HCT116 (cell line): ENCODE results near the gene IL17RE. TPM values are rescaled to one million over a fixed set of nuclear protein-coding genes. Genes with fewer than 3 reads are reported as not detected.

Experiments used
- ATAC-seq: fragments of 200-7000 bp; cut with Tn5 transposase; 2 replicates; pipeline ENCODE4 v1.9.1; 2020; ENCODE audit warnings: mild to moderate bottlenecking, moderate library complexity
- BruUV-seq: library from RNA; stranded (reverse); fragments of 400-500 nt; replicated peaks from 2 replicates; lab custom pipeline; 2021; lab: Mats Ljungman, UMichigan
- CTCF ChIA-PET: fragments of 300-600 bp; sonication (Branson Sonifier 250); formaldehyde crosslinking; loops from one replicate; lab custom pipeline; 2021; ENCODE audit warnings: antibody characterized with exemption; lab: Charles Lee
- POLR2A ChIA-PET: fragments of 300-600, 350-600 bp; sonication (Branson Sonifier 250); formaldehyde crosslinking; loops from one replicate; lab custom pipeline; 2021; ENCODE audit warnings: antibody characterized with exemption; lab: Charles Lee
- RAD21 ChIA-PET, 2 experiments: fragments of 300-600 bp; sonication (Branson Sonifier 250); formaldehyde crosslinking; loops; one replicate each; lab custom pipeline; 2023; ENCODE audit warnings: low total read pairs in 2 of 2; ENCODE audit not compliant: uncharacterized antibody in 2 of 2, unreplicated experiment in 2 of 2, low non-redundant PET in 1 of 2; lab: Charles Lee
- DNase-seq: peaks from one replicate; pipeline ENCODE4 v3.0.0-alpha.2; 2010; ENCODE audit warnings: low read depth, low spot score
- H2AFZ ChIP-seq: fragments of 200-600 bp; shearing (Covaris generic), sonication (generic); 2 replicates; pipeline ENCODE4 v1.6.1; 2017; ENCODE audit warnings: low read depth, mixed run types, mixed read lengths, antibody characterized with exemption, low read length; ENCODE audit not compliant: poor library complexity, severe bottlenecking
- H3K27ac ChIP-seq: 2 replicates; pipeline ENCODE4 v1.5.1; 2012; ENCODE audit warnings: low read depth, low read length
- H3K27me3 ChIP-seq: fragments of 200-600 bp; sonication (generic); 2 replicates; pipeline ENCODE4 v1.6.1; 2016; ENCODE audit warnings: mixed run types, low read length, mixed read lengths; ENCODE audit not compliant: insufficient read depth
- H3K36me3 ChIP-seq, 2 experiments: fragments of 200-500 bp in 1 of 2; fragments of 200-600 bp in 1 of 2; sonication (Bioruptor generic) in 1 of 2; sonication (generic) in 1 of 2; 2 replicates each; pipeline versions ENCODE4 v1.5.1 to v1.6.1; 2014 to 2016; ENCODE audit warnings: low read length in 2 of 2, inconsistent platforms in 1 of 2, mixed read lengths in 1 of 2, mixed run types in 1 of 2; ENCODE audit not compliant: insufficient read depth in 2 of 2, control insufficient read depth in 1 of 2
- H3K4me1 ChIP-seq, 2 experiments: fragments of 200-600 bp in 1 of 2; sonication (generic) in 1 of 2; 2 replicates each; pipeline versions ENCODE4 v1.5.1 to v1.6.1; 2012 to 2017; ENCODE audit warnings: low read length in 2 of 2, inconsistent platforms in 1 of 2, mild to moderate bottlenecking in 1 of 2, mixed read lengths in 1 of 2, mixed run types in 1 of 2, moderate library complexity in 1 of 2; ENCODE audit not compliant: insufficient read depth in 2 of 2, control insufficient read depth in 1 of 2
- H3K4me2 ChIP-seq: fragments of 200-600 bp; sonication (generic); 2 replicates; pipeline ENCODE4 v1.6.1; 2017; ENCODE audit warnings: mixed run types, low read length, mixed read lengths
- H3K4me3 ChIP-seq, 2 experiments: fragments of 200-600 bp in 1 of 2; sonication (generic) in 1 of 2; replicated peaks in 1 of 2; 2 replicates each; pipeline ENCODE4 v1.5.1; 2011 to 2016; ENCODE audit warnings: low read length in 2 of 2, control low read depth in 1 of 2, low read depth in 1 of 2, mild to moderate bottlenecking in 1 of 2, mixed read lengths in 1 of 2, mixed run types in 1 of 2
- H3K79me2 ChIP-seq: fragments of 200-600 bp; sonication (generic); 2 replicates; pipeline ENCODE4 v1.6.1; 2017; ENCODE audit warnings: mild to moderate bottlenecking, mixed run types, low read length, moderate library complexity, mixed read lengths; ENCODE audit not compliant: insufficient read depth
- H3K9ac ChIP-seq: fragments of 200-600 bp; sonication (generic); 2 replicates; pipeline ENCODE4 v1.6.1; 2016; ENCODE audit warnings: low read length, mixed read lengths
- H3K9me2 ChIP-seq: fragments of 200-600 bp; sonication (generic), shearing (Covaris generic); 2 replicates; pipeline ENCODE4 v1.6.1; 2017; ENCODE audit warnings: mixed run types, mild to moderate bottlenecking, moderate library complexity; ENCODE audit not compliant: insufficient read depth
- H3K9me3 ChIP-seq, 2 experiments: fragments of 200-500 bp in 1 of 2; fragments of 200-600 bp in 1 of 2; sonication (Bioruptor generic) in 1 of 2; sonication (generic) in 1 of 2; 2 replicates each; pipeline ENCODE4 v1.6.1; 2014 to 2017; ENCODE audit warnings: low read length in 2 of 2, mixed read lengths in 2 of 2, inconsistent platforms in 1 of 2, low read depth in 1 of 2, mild to moderate bottlenecking in 1 of 2, mixed run types in 1 of 2, moderate library complexity in 1 of 2; ENCODE audit not compliant: control insufficient read depth in 1 of 2, insufficient read depth in 1 of 2
- H4K20me1 ChIP-seq: fragments of 200-600 bp; sonication (generic), shearing (Covaris generic); 2 replicates; pipeline ENCODE4 v1.6.1; 2017; ENCODE audit warnings: mixed run types, mild to moderate bottlenecking, moderate library complexity; ENCODE audit not compliant: insufficient read depth
- CBX3 ChIP-seq: IDR thresholded peaks from 2 replicates; pipeline ENCODE4 v1.6.1; 2012; ENCODE audit warnings: low read depth
- CEBPB ChIP-seq: IDR thresholded peaks from 2 replicates; pipeline ENCODE4 v1.6.1; 2012; ENCODE audit warnings: low read depth
- EZH2 ChIP-seq: fragments of 200-600 bp; sonication (generic); IDR thresholded peaks from 2 replicates; pipeline ENCODE4 v1.6.1; 2017; ENCODE audit warnings: antibody characterized with exemption, mixed run types
- FOSL1 ChIP-seq: IDR thresholded peaks from 2 replicates; pipeline ENCODE4 v1.6.1; 2012; ENCODE audit warnings: low read depth
- JUND ChIP-seq: IDR thresholded peaks from 2 replicates; pipeline ENCODE4 v1.6.1; 2012
- POLR2A ChIP-seq: IDR thresholded peaks from 2 replicates; pipeline ENCODE4 v1.7.0; 2011; ENCODE audit warnings: borderline replicate concordance; ENCODE audit not compliant: insufficient read depth, insufficient read length; ENCODE audit errors: extremely low read depth
- POLR2AphosphoS5 ChIP-seq: IDR thresholded peaks from 2 replicates; pipeline ENCODE4 v1.6.1; 2011; ENCODE audit warnings: mild to moderate bottlenecking, low read depth, low read length, moderate library complexity
- SIN3A ChIP-seq: IDR thresholded peaks from 2 replicates; pipeline ENCODE4 v1.6.1; 2012; ENCODE audit warnings: low read depth
- SP1 ChIP-seq: IDR thresholded peaks from 2 replicates; pipeline ENCODE4 v1.6.1; 2012; ENCODE audit warnings: low read depth
- SRF ChIP-seq: IDR thresholded peaks from 2 replicates; pipeline ENCODE4 v1.6.1; 2012; ENCODE audit warnings: low read depth
- ZBTB33 ChIP-seq: IDR thresholded peaks from 2 replicates; pipeline ENCODE4 v1.6.1; 2011; ENCODE audit warnings: mild to moderate bottlenecking, low read length, moderate library complexity; ENCODE audit not compliant: insufficient replicate concordance; ENCODE audit errors: extremely low read depth
- ZFX ChIP-seq: fragments of 450-650 bp; IDR thresholded peaks from 2 replicates; pipeline ENCODE4 v1.6.1; 2017
- intact Hi-C: fragments of 100-400 bp; cut with micrococcal nuclease; formaldehyde crosslinking; loops from 2 replicates; pipeline ENCODE4 v1.10.0; 2022
- total RNA-seq: library from RNA; stranded (reverse); gene quantifications from one replicate; pipeline ENCODE4 v1.2.1, GENCODE V29; 2021; ENCODE audit not compliant: unreplicated experiment
- TF ChIP-seq, protein P1 (sequence below), 3 experiments: fragments of 200-600 bp in 1 of 3; sonication (generic) in 1 of 3; IDR thresholded peaks in 2 of 3; conservative IDR thresholded peaks in 1 of 3; 2 replicates each; pipeline ENCODE4 v1.5.1; 2012 to 2017; ENCODE audit warnings: low read depth in 2 of 3, low read length in 2 of 3, antibody characterized with exemption in 1 of 3, borderline replicate concordance in 1 of 3, control low read depth in 1 of 3, mild to moderate bottlenecking in 1 of 3, mixed read lengths in 1 of 3, mixed run types in 1 of 3, moderate library complexity in 1 of 3; ENCODE audit not compliant: insufficient read depth in 1 of 3
- TF ChIP-seq, protein P2 (sequence below): IDR thresholded peaks from 2 replicates; pipeline ENCODE4 v1.6.1; 2012

IL17RE gene
- total RNA-seq, 1 experiment from 2014 or later = 14.3 TPM

GRCh38 chr3:9889405-9889804, 13.2 kb upstream of the IL17RE start (continued):
- TF ChIP-seq, protein P1, sequence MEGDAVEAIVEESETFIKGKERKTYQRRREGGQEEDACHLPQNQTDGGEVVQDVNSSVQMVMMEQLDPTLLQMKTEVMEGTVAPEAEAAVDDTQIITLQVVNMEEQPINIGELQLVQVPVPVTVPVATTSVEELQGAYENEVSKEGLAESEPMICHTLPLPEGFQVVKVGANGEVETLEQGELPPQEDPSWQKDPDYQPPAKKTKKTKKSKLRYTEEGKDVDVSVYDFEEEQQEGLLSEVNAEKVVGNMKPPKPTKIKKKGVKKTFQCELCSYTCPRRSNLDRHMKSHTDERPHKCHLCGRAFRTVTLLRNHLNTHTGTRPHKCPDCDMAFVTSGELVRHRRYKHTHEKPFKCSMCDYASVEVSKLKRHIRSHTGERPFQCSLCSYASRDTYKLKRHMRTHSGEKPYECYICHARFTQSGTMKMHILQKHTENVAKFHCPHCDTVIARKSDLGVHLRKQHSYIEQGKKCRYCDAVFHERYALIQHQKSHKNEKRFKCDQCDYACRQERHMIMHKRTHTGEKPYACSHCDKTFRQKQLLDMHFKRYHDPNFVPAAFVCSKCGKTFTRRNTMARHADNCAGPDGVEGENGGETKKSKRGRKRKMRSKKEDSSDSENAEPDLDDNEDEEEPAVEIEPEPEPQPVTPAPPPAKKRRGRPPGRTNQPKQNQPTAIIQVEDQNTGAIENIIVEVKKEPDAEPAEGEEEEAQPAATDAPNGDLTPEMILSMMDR (IDR thresholded peaks at IDR 0.05 in 2 of 3, conservative IDR thresholded peaks at IDR 0.05 in 1 of 3; ENCODE audit: borderline replicate concordance in 1 of 3, insufficient read depth in 1 of 3, low read depth in 2 of 3, low read length in 2 of 3) = no peak

- peak within 1 kb of the TSS; percentile 95 to 99 for H3K4me3 ChIP-seq
- peaks cover 4 to 28% of the 10 kb centered on the region in 2 experiments; a peak in 3 of 4 replicates for H3K4me1 ChIP-seq
- H3K79me2 ChIP-seq = peaks cover 36% of the 10 kb centered on the region
- TSS peak; percentile 66 for BruUV-seq
- ATAC-seq = peak; percentile 86
- peak; percentile 75 for DNase-seq
- no peaks in the 10 kb centered on the region for H3K9me2 ChIP-seq
- peak within 1 kb of the TSS; percentile 92 for H3K27ac ChIP-seq
- POLR2A ChIA-PET = interaction anchor here (0.6 to 2.0 kb wide), 2 partner anchors 12 to 248 kb away, joined by 3 to 6 read pairs; partner anchors contain the start of gene IL17RE
- RAD21 ChIA-PET = no interaction called here
- H3K9me3 ChIP-seq = no peaks in the 10 kb centered on the region
- H3K27me3 ChIP-seq = no peaks in the 10 kb centered on the region
- peaks cover 11 to 17% of the 10 kb centered on the region in 2 experiments; a peak in 3 of 4 replicates for H3K36me3 ChIP-seq
- peak within 1 kb of the TSS; percentile 97 for H3K9ac ChIP-seq
- peak within 1 kb of the TSS; percentile 96 for H3K4me2 ChIP-seq
- intact Hi-C loops = loop anchor here (5.0 kb wide), 1 partner anchor 42 kb away; the partner anchor contains the start of gene CRELD1
- CTCF ChIA-PET = no interaction called here
- H2AFZ ChIP-seq = peak within 1 kb of the TSS; percentile 60
- H4K20me1 ChIP-seq = no peaks in the 10 kb centered on the region
- TF ChIP-seq ZBTB33 = no peak
- peak; percentile 95 for TF ChIP-seq POLR2AphosphoS5
- no peak for TF ChIP-seq CEBPB
- peak; percentile 75 for TF ChIP-seq POLR2A
- peak; percentile 84 for TF ChIP-seq ZFX
- TF ChIP-seq CBX3 = peak; percentile 23; the same call in 1 of the 2 replicates
- TF ChIP-seq, protein P2, sequence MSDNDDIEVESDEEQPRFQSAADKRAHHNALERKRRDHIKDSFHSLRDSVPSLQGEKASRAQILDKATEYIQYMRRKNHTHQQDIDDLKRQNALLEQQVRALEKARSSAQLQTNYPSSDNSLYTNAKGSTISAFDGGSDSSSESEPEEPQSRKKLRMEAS = peak; percentile 66
- TF ChIP-seq SP1 = no peak
- no peak for TF ChIP-seq FOSL1
- TF ChIP-seq, protein P1 (IDR thresholded peaks at IDR 0.05 in 2 of 3, conservative IDR thresholded peaks at IDR 0.05 in 1 of 3; ENCODE audit: borderline replicate concordance in 1 of 3, insufficient read depth in 1 of 3, low read depth in 2 of 3, low read length in 2 of 3) = no peak
- no peak for TF ChIP-seq SRF
- TF ChIP-seq EZH2 = no peak
- no peak for TF ChIP-seq JUND
- TF ChIP-seq SIN3A = peak; percentile 71
These were observed 12.2 kb upstream of the IL17RE start, which contains the start of gene JAGN1 for GRCh38 chr3:9890249-9891071. TSS of gene JAGN1 (plus strand) at chr3:9890610. CDS start at chr3:9890723, 113 bp downstream.
